HTR-8/SVneo (cell line): ENCODE measurements around the gene RD3L.
A peak's percentile ranks its signal among the peaks of the same experiment; 100 is the strongest.

ENCODE experiments used
- DNase-seq: peaks from one replicate; pipeline ENCODE4 v3.0.0; 2011; ENCODE audit warnings: low spot score, mixed read lengths; ENCODE audit not compliant: insufficient read length
- FAIRE-seq: peaks from 2 replicates; lab custom pipeline; 2011; peaks lifted over from hg19 to GRCh38; lab: Jason Lieb, UNC

RD3L gene

GRCh38 chr14:103897075-103897947 lies 45.0 kb downstream of the RD3L start:
- FAIRE-seq (no peak), DNase-seq (no peak)

GRCh38 chr14:103896578-103896977 lies 45.8 kb downstream of the RD3L start:
- no peak for DNase-seq
- FAIRE-seq, result peak; percentile 99

- FAIRE-seq, result no peak
Observed at GRCh38 chr14:103894723-103895059, 47.6 kb downstream of the RD3L start.

GRCh38 chr14:103894034-103894722 lies 48.2 kb downstream of the RD3L start:
- DNase-seq (no peak), FAIRE-seq (no peak)

More at GRCh38 chr14:103894723-103895059, 47.6 kb downstream of the RD3L start:
- DNase-seq, result no peak

- FAIRE-seq (no peak), DNase-seq (no peak)
Observed at GRCh38 chr14:103892247-103892646, 50.1 kb downstream of the RD3L start.

- DNase-seq, result no peak
- FAIRE-seq, result no peak
Observed at GRCh38 chr14:103891667-103892215, 50.6 kb downstream of the RD3L start.

- no peak for FAIRE-seq
- no peak for DNase-seq
Observed at GRCh38 chr14:103890821-103891666, 51.3 kb downstream of the RD3L start.
